Activated CD4-positive, alpha-beta T cell treated with anti-CD3 and anti-CD28 coated beads, Interleukin-2, amount 50 U/mL, for 24 hours (primary cell): ENCODE measurements around the gene ZACN.

Experiments used
- DNase-seq, 2 donors: peaks; one replicate each; pipeline ENCODE4 v3.0.0-alpha.2; 2020; ENCODE audit warnings: low read depth in 1 of 2, low spot score in 1 of 2

Gene ZACN

DNA sequence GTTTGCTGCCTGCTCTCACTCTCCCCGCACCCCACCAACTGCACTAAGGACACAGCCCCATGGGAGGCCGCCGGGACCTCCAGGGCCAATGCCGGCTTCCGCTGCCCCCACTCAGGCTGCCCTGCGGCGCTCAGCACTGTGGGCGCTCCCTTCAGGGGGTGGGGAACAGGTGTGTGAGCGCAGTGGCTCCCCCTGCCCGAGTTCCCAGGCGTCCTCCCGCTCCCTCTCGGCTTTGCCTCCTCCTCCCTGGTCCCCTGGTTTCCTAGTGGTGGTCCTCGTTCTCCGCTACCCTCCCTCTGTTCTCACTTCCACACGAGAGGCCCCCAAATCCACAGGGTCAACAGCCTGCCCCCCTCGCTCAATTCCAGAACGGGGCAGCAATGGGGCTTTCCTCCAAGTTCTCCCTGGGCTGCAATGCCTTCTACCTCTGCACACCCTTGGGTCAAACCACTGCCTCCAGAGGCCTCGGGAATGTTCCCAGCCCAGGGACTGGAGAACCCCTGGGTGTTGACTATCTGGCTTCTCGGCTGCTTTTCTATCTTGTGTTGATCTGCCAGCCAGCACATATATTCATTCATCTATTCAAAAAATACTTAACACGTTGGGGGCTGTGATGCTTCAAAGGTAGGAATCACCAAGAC lies 52.2 kb downstream of the ZACN start:
- DNase-seq, result no peak

DNA sequence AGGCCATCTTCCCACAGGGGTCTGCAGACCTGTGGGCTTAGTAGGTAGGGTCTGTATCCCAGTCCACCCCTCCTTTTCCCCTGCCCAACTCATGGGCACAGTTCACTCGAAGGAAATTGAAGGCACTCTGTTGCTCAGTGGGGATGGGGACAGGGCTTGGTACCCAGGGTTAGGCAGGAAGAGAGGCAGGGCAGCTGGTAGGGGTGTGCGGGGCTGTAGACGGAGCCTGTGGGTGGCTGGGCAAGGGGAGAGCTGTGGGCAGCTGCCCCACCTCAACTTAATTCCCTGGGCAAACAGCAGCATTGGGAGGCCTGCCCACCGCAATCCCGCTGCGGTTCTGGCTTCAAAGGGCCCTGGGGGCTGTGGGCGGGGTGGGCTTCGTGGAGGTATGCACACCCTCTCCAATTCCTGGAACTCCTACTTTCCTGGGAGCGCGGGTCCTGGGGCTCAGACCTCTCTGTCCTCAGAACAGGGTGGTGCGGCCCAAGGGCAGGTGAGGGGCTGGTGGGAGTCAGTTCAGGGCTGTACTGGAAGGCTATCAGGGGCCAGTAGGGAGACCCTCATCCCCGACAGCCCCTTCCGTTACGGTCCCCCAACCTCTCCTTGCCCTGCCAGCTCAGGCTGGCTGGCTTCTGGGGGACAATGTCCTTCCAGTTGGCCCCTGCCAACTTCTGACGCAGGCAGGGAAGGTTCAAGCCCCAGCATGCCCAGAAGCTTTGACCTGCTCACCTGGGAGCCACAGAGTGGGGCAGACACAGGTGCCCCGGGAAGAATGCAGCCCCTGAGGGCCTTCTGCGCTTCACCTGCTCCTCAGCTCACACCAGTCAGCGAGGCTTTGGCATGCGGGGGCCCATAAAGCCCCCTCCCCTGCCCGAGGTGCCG lies 53.0 kb downstream of the ZACN start:
- DNase-seq, result no peak
